GM12873 (cell line): Measurements from ENCODE around the gene PSMA4.

Source experiments
- CTCF ChIP-seq: IDR thresholded peaks from 2 replicates; pipeline ENCODE4 v1.5.1; 2012; ENCODE audit warnings: low read depth, mild to moderate bottlenecking, moderate library complexity, low read length, control low read depth; ENCODE audit not compliant: insufficient read depth; ENCODE audit errors: missing control alignments

Gene PSMA4

GRCh38 chr15:78540141-78540870 is at the start of gene PSMA4:
TSS of gene PSMA4 (plus strand) at chr15:78540444. CDS start at chr15:78541928, 1,484 bp downstream.
- TF ChIP-seq CTCF = peak; percentile 20

GRCh38 chr15:78492872-78493271 is 47.4 kb upstream of the PSMA4 start:
- TF ChIP-seq CTCF = no peak

- no peak for TF ChIP-seq CTCF
Measured at GRCh38 chr15:78501857-78502256, 38.4 kb upstream of the PSMA4 start.

- no peak for TF ChIP-seq CTCF
Measured at GRCh38 chr15:78502641-78503040, 37.6 kb upstream of the PSMA4 start.

- TF ChIP-seq CTCF = peak; percentile 13
Measured at GRCh38 chr15:78506971-78507830, 33.0 kb upstream of the PSMA4 start, which contains the start of gene HYKK. TSS of gene HYKK (plus strand) at chr15:78507577. CDS start at chr15:78513089, 5,512 bp downstream.

GRCh38 chr15:78507831-78508160 is 32.4 kb upstream of the PSMA4 start:
- no peak for TF ChIP-seq CTCF

- TF ChIP-seq CTCF = no peak
Measured at GRCh38 chr15:78508272-78508671, 32.0 kb upstream of the PSMA4 start.
